CD4-positive, alpha-beta T cell treated with Interleukin-2 at 100 ng/mL for 4 hours (primary cell): Measurements from ENCODE around the gene ZNF133.

Source experiments
- DNase-seq: peaks from one replicate; pipeline ENCODE4 v3.0.0-alpha.2; 2020; ENCODE audit warnings: low spot score

ZNF133 gene

GRCh38 chr20:18362916-18363315 lies 74.6 kb downstream of the ZNF133 start:
- DNase-seq, result no peak

DNA sequence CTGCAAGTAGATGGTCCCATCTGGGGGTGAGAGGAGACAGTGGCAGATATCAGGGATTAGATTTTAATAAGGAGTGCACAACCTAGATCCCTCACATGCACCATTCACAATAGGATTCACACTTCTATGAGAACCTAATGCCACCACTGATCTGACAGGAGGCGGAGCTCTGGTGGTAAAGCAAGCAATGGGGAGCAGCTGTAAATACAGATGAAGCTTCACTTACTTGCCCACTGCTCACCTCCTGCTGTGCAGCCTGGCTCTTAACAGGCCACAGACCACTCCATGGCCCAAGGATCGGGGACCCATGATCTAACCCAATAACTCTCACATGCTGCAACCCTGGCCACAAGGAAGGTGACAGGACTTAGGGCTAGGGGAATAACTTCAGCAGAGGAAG lies 75.4 kb downstream of the ZNF133 start:
- no peak for DNase-seq

DNA sequence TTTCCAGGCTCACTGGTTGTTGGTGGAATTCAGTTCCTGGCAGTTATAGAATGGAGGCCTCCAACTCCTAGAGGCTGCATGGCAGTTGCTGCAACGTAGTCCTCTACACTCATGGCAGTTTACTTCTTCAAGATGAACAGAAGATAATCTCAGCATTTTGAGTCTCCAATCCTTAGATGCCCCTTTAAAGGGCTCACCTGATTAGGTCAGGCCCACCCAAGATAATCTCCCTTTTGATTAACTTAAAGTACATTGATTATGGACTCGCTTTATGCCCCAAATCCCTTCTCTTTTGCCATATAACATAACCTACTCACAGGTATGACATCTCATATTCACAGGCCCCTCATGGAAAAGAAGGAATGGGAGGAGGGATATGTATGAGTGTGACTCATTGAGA lies 76.4 kb downstream of the ZNF133 start:
- DNase-seq, result no peak
